ENCODE data around the gene NEDD8.

GRCh38 chr14:24232121-24232644 is at the start of gene NEDD8:
- no peak for TF ChIP-seq CSDC2 (CRISPR knock-in tag; IDR thresholded peaks at IDR 0.05)
- TF ChIP-seq ISL1 (CRISPR knock-in tag; IDR thresholded peaks at IDR 0.05) = no peak
- no peak for TF ChIP-seq ZFP3 (CRISPR knock-in tag; IDR thresholded peaks at IDR 0.05)
- no peak for TF ChIP-seq SNAI2 (CRISPR knock-in tag; IDR thresholded peaks at IDR 0.05)
